Activated CD4-positive, alpha-beta T cell treated with anti-CD3 and anti-CD28 coated beads, Interleukin-2, amount 10 ng/mL, durations not matched to agents 7 days and 5 days (primary cell): ENCODE results near the gene SPSB1. TPM values are rescaled to one million over a fixed set of nuclear protein-coding genes. Genes with fewer than 3 reads are reported as not detected.

Experiments used
- CTCF ChIA-PET: fragments of 350-600 bp; sonication (Branson Sonifier 250); formaldehyde crosslinking; loops from one replicate; lab custom pipeline; 2021; ENCODE audit warnings: antibody characterized with exemption; lab: Charles Lee
- POLR2A ChIA-PET: fragments of 350-600 bp; sonication (Branson Sonifier 250); formaldehyde crosslinking; loops from one replicate; lab custom pipeline; 2021; ENCODE audit warnings: antibody characterized with exemption; lab: Charles Lee
- DNase-seq: peaks from one replicate; pipeline ENCODE4 v3.0.0-alpha.2; 2020
- H3K27ac Mint-ChIP-seq: one replicate; pipeline ENCODE4 v1.8.0; 2021; ENCODE audit warnings: mild to moderate bottlenecking, moderate library complexity, mixed read lengths
- H3K27me3 Mint-ChIP-seq: one replicate; pipeline ENCODE4 v1.8.0; 2021; ENCODE audit warnings: mixed read lengths
- H3K36me3 Mint-ChIP-seq: one replicate; pipeline ENCODE4 v1.8.0; 2021; ENCODE audit warnings: low read depth, mixed read lengths
- H3K4me1 Mint-ChIP-seq: one replicate; pipeline ENCODE4 v1.8.0; 2021; ENCODE audit warnings: mixed read lengths
- H3K4me3 Mint-ChIP-seq: one replicate; pipeline ENCODE4 v1.8.0; 2021; ENCODE audit warnings: mild to moderate bottlenecking, moderate library complexity, mixed read lengths
- H3K9me3 Mint-ChIP-seq: one replicate; pipeline ENCODE4 v1.8.0; 2021; ENCODE audit warnings: mixed read lengths
- total RNA-seq, 2 experiments: library from RNA; stranded (reverse); gene quantifications; one replicate each; pipeline ENCODE4 v1.2.3, GENCODE V29; 2021

SPSB1 gene
- total RNA-seq, 2 experiments from 2014 or later, result 4.8 to 6.6 TPM

DNA sequence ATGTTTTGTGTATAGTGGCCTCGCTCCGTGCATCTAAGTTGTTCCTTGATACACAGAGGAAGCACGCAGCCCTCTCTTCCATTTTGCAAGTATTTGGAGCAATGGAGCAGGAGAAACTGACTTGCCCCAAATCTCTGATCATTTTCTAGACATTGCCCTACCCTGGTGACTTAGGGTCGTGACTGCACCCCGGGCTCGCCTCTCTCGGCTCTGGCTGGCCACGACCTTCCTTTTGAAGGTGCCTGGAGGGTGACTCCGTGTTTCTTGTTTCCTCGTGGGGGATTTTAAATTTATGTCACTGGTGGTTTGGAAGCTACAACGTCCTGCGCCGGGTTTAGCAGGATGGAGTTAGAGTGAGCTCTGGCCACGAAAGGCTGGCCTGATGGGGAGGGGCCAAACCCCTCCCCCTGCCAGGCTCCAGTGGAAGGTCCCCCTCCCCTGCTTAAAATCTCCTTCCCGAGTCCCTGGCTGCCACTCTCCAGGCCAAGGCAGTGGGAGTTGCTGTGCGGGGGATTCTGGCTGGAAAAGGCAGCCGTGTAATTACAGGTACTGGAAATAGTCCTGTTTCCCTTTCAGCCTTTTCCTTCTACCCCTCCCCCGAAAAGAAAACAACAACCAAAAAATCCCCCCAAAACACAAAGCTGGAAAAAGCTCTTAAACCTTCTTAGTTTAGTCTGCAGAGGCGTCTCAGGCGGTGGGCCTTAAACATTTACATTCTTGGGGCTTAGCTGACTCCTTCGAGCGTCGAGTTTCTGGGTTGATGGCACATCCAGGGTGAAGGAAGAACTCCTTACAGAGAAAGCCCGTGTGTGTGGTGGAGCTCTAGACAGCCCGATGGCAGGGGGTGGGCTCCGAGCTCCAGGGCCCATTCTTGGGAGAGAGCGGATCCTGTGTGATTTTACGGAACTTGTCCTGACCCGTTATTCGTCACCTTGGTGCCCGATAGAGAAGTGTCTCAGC, 28.1 kb downstream of the SPSB1 start:
- Mint-ChIP-seq H3K9me3 (no peaks in the 10 kb centered on the region), H3K4me1 (peaks cover 23% of the 10 kb centered on the region), H3K27me3 (no peaks in the 10 kb centered on the region), H3K36me3 (no peaks in the 10 kb centered on the region), H3K27ac (no peak overlapping the region), H3K4me3 (no peak overlapping the region)
- ChIA-PET POLR2A (no interaction called here), CTCF (interaction anchor here (0.6 to 1.5 kb wide), 3 partner anchors 102 to 852 kb away, joined by 4 read pairs; no protein-coding TSS in a partner anchor)
- no peak for DNase-seq

DNA sequence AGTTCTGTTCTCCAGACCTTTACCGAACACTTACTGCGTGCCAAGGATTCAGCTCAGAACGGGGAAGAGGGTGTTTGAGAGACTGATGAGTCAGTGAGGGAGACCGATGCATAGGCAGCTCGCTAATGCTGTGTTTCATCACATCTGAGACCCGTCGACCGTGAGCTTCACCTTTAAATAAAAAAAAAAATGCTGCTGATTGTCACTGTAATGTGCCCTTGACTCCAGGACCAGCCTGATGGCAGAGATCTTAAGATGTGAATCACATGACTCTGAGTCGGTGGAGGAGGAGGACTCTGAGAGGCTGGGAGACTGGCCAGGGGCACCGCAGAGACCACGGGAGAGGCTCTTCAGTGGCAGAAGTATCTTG, 28.8 kb downstream of the SPSB1 start:
- H3K4me1 Mint-ChIP-seq, result peaks cover 17% of the 10 kb centered on the region
- no peaks in the 10 kb centered on the region for H3K9me3 Mint-ChIP-seq
- H3K27ac Mint-ChIP-seq, result no peak overlapping the region
- no peaks in the 10 kb centered on the region for H3K27me3 Mint-ChIP-seq
- POLR2A ChIA-PET, result no interaction called here
- H3K36me3 Mint-ChIP-seq, result no peaks in the 10 kb centered on the region
- H3K4me3 Mint-ChIP-seq, result no peak overlapping the region
- CTCF ChIA-PET, result interaction anchor here (0.6 to 1.5 kb wide), 3 partner anchors 101 to 852 kb away, joined by 4 read pairs; no protein-coding TSS in a partner anchor
- no peak for DNase-seq

DNA sequence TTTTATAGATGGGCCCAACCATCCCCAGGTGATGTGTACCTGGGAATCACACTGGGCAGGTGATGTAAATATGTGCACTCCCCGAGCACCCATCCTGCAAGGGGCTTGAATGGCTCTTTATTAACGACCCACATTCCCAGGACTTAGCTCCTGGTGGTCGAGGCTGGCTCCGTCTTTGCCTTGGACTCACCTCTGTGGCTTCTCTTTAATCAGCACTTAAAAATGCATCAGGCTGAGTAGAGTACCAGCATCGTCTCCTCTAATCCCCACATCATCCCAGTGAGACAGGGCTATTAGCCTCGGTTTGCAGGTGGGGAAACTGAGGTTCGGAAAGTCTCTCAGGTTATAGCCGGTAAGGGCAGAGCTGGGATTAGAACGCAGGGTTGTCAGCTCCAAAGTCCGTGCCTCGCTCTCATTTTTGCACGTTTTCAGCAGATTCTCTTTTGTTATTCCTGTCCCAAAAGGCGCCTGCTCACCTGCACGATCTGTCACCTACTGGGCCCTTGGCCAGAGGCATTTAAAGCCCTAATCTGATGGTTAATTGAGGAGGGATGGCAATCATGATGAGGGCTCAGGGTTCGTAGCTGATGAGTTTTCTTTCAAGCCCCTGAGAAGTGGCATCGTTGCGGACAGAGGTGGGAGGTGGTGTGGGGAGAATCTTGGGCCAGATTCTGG, 29.4 kb downstream of the SPSB1 start:
- H3K36me3 Mint-ChIP-seq, result no peaks in the 10 kb centered on the region
- no peak overlapping the region for H3K27ac Mint-ChIP-seq
- H3K4me3 Mint-ChIP-seq, result no peak overlapping the region
- no peaks in the 10 kb centered on the region for H3K9me3 Mint-ChIP-seq
- ChIA-PET CTCF (interaction anchor here (0.6 kb wide), 2 partner anchors 112 to 353 kb away, joined by 3 to 4 read pairs; no protein-coding TSS in a partner anchor), POLR2A (no interaction called here)
- H3K4me1 Mint-ChIP-seq, result peaks cover 13% of the 10 kb centered on the region
- no peak for DNase-seq
- H3K27me3 Mint-ChIP-seq, result no peaks in the 10 kb centered on the region

DNA sequence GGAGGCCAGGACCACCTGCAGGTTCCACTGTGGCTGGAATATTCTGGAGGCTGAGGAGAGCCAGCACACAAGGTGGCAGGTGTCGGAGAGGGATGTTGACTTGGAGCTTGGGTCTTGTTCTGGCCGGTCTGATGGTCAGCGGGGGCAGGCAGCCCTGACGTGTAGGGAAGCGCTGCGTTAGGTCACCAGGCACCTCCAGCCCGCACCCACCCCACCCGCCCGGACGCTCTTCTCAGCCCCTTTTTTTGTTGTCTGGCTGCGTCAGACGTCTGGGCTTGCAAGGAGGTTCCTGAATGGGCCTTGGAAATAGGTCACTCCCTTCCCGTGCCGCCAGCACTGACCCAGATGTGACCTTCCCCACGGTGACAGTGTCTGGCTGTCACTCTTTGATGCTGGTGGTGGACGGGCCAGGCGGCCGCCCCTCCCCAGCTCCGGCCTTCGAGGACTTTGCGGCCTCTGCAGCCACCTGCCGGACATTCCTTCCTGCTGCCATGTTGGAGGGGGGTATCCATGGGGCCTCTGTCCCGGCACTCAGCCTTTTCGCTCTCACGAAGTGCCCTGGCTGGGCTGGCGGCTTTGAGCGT, 30.1 kb downstream of the SPSB1 start:
- Mint-ChIP-seq H3K36me3 (no peaks in the 10 kb centered on the region), H3K4me3 (no peak overlapping the region), H3K9me3 (no peaks in the 10 kb centered on the region), H3K4me1 (peaks cover 7% of the 10 kb centered on the region), H3K27me3 (no peaks in the 10 kb centered on the region), H3K27ac (no peak overlapping the region)
- ChIA-PET POLR2A (no interaction called here), CTCF (no interaction called here)
- DNase-seq, result no peak

DNA sequence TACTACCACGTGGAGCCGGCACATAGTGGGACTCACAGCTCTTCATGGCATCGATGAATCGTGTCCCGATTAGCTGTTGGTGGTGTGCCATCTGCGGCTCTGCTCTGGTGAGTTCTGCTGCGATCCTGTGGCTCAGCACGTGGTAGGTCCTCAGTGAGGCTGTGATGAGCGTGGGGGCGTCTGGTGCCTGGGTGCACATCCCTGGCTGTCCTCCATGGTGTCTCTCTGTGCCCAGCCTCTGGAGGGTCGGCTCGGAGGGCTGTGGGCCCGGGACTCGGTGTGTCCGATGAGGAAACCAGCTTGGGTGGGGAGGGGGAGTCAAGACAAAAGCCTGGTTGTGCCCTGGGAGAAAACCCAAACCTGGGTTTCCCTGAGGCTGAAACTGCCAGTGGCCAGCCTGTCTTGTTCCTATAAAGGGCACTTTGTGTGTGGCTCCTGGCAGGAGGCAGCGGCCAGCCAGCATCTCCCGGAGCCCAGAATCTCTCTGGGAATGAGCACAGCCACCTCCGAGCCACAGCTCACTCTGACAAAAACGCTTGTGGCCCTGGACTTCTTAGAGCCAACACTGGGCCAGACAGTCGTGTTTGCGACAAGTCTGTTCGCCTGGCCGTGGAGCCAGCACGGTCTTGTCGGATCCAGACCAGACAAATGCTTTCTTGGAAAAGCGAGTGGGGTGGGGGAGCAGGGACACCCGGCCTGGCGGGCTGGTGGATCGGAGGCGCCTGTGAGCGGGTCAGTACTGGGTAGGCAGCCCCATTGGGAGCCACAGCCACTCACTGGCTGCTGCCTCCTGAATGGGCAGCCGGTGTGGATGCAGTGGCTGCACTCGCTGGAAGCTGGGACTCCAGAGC, 31.8 kb downstream of the SPSB1 start:
- no peak overlapping the region for H3K4me3 Mint-ChIP-seq
- no peaks in the 10 kb centered on the region for H3K9me3 Mint-ChIP-seq
- H3K27me3 Mint-ChIP-seq, result no peaks in the 10 kb centered on the region
- H3K4me1 Mint-ChIP-seq, result no peaks in the 10 kb centered on the region
- H3K27ac Mint-ChIP-seq, result no peak overlapping the region
- ChIA-PET CTCF (no interaction called here), POLR2A (no interaction called here)
- no peak for DNase-seq
- H3K36me3 Mint-ChIP-seq, result no peaks in the 10 kb centered on the region

DNA sequence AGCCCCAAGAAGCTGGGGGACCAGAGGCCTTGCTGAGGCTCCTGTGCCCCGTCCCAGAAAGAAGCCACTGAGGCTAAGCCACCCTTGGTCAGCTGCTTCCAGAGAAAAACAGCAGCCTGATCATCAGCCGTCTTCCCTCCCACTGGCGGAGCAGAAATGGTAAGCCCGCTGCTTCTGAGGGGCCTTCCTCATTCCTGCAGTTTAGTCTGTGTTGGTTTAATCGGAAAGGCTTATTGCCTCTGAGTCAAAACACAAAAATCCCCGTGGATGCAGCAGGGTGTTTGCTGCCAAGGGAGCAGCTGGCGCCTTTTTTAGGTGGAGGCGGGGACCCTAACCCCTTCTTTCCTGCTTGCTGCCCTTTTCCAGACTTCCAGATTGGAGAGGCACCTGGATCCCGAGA, 33.9 kb downstream of the SPSB1 start:
- POLR2A ChIA-PET, result no interaction called here
- CTCF ChIA-PET, result interaction anchor here (1.1 to 1.5 kb wide), 2 partner anchors 11 to 87 kb away, joined by 3 read pairs; no protein-coding TSS in a partner anchor
- Mint-ChIP-seq H3K27me3 (no peaks in the 10 kb centered on the region), H3K36me3 (no peaks in the 10 kb centered on the region), H3K4me1 (no peaks in the 10 kb centered on the region), H3K4me3 (no peak overlapping the region), H3K27ac (no peak overlapping the region), H3K9me3 (no peaks in the 10 kb centered on the region)
- no peak for DNase-seq

DNA sequence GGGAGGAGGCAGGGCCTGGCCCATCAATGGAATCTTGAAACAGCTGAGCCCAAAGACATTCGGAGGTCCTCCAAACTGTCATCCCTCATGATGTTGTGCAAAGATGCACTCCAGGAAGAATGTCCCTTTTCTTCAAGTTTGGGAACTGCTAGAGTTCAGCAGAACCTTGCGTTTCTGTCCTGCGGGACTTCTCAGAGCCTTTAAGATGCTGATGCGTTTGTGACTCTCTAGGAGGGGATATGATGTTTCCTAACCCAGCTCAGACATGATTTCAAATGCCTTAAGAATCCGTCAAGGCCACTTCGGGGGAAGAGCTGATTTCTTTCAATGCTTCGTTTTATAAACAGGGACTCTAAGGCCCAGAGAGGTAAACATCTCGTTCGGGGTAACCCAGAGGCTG, 35.5 kb downstream of the SPSB1 start:
- no peak overlapping the region for H3K4me3 Mint-ChIP-seq
- POLR2A ChIA-PET, result no interaction called here
- no peaks in the 10 kb centered on the region for H3K36me3 Mint-ChIP-seq

DNA sequence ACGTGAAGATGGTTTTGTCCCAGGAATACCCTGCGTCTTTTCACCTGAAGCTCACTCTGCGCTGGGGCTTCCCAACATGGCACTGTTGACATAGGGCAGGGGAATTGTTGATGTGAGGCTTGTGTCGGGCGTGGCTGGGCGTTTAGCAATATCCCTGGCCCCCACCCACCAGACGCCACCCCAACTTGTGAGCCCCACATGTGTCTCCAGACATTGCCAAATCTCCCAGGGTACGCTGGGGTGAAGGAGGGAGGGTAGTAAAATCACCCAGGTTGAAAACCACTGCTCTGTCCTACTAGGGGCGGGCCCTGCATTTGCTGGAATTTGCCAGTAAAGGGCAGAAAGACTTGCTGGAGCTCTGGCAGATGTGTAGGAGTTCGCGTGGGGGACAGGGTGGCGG, 36.0 kb downstream of the SPSB1 start:
- DNase-seq, result no peak
- Mint-ChIP-seq H3K36me3 (no peaks in the 10 kb centered on the region), H3K4me3 (no peak overlapping the region), H3K9me3 (no peaks in the 10 kb centered on the region), H3K4me1 (peaks cover 11% of the 10 kb centered on the region), H3K27me3 (no peaks in the 10 kb centered on the region), H3K27ac (no peak overlapping the region)
- POLR2A ChIA-PET, result no interaction called here
- CTCF ChIA-PET, result no interaction called here

More for the DNA sequence above, 35.5 kb downstream of the SPSB1 start:
- Mint-ChIP-seq H3K27ac (no peak overlapping the region), H3K4me1 (peaks cover 11% of the 10 kb centered on the region), H3K9me3 (no peaks in the 10 kb centered on the region), H3K27me3 (no peaks in the 10 kb centered on the region)
- DNase-seq, result no peak
- CTCF ChIA-PET, result no interaction called here

DNA sequence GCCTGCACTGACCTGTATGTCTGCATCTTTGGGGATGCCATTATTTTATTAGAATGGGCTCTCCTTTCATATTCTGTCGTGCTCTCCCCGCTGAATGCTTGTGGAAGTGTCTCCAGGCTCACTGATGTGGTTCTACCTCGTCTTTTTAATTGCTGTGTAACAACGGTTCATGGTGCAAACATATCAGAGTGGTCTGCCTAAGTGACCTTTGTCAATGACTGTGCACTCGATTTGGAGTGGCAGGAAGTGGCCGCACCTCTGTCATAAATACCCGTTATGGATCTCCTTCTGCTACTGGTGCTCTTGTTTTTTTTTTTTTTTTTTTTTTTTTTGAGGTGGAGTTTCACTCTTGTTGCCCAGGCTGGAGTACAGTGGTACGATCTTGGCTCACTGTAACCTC, 38.3 kb downstream of the SPSB1 start:
- no peaks in the 10 kb centered on the region for H3K27me3 Mint-ChIP-seq

DNA sequence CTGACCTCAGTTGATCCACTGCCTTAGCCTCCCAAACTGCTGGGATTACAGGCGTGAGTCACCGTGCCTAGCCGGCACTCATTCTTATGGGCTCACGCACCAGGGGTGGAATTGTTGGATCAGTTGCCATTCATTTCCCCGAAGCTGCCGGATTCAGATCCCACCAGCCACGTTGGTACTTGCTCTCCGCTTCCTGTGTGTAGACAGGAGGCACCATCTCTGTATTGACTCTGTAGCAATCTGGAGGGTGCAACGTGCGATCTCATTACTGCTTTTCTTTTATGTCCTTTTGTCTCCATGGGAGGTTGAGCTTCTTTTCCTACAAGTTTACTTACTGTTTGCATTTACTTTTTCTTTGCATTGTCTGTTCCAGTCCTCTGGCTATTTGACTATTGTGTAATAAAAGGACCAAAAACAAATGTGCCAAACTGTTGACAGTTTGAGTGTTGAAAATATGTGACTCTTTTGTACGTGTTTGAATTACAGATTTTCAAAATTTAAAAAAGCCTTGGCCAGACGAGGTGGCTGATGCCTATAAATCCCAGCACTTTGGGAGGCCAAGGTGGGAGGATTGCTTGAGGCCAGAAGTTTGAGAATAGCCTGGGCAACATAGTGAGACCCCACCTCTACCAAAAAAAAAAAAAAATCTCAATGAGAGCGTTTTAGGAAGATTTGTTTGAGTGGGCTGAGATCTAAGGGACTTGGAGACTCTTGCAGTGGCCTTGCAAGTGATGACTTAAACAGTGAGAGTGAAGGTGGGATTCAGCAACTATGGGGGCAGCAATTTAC, 39.1 kb downstream of the SPSB1 start:
- ChIA-PET CTCF (no interaction called here), POLR2A (no interaction called here)
- Mint-ChIP-seq H3K36me3 (no peaks in the 10 kb centered on the region), H3K27me3 (no peaks in the 10 kb centered on the region), H3K27ac (no peak overlapping the region), H3K4me1 (peaks cover 11% of the 10 kb centered on the region), H3K9me3 (no peaks in the 10 kb centered on the region), H3K4me3 (no peak overlapping the region)
- no peak for DNase-seq

More for the DNA sequence above, 38.3 kb downstream of the SPSB1 start:
- H3K27ac Mint-ChIP-seq, result no peak overlapping the region
- H3K9me3 Mint-ChIP-seq, result no peaks in the 10 kb centered on the region
- ChIA-PET CTCF (no interaction called here), POLR2A (no interaction called here)
- no peak overlapping the region for H3K4me3 Mint-ChIP-seq
- DNase-seq, result no peak
- peaks cover 11% of the 10 kb centered on the region for H3K4me1 Mint-ChIP-seq
- no peaks in the 10 kb centered on the region for H3K36me3 Mint-ChIP-seq

DNA sequence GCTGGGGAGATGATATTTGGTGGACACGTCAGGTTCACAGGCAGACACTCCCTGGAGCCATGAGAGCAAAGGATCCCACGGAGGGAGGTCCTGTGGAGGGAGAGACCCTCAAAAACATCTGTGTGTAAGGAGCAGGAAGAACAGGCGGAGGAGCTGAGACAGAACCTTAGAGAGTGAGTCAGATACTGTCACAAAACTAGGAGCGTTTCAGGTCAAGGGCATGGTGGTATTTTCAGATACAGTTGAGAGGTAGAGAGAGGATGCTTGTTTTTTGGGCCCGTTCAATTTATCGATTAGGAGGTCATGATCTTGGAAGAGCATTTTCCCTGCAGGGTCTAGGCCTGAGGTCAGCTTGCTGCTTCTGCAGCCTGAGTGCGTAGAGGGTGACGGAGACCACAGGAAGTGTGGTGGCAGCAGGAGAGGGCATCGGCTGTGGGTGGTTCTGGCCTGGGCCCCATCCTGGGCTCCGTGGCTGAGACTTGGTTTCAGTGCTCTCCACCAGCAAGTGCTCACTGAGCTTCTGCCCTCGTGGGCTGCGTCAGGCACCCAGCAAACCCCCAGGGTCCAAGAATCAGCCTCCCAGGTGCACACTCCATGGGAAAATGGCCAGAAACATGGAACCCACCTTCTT, 39.9 kb downstream of the SPSB1 start:
- Mint-ChIP-seq H3K4me3 (no peak overlapping the region), H3K27ac (no peak overlapping the region), H3K9me3 (no peaks in the 10 kb centered on the region), H3K4me1 (peaks cover 11% of the 10 kb centered on the region), H3K36me3 (no peaks in the 10 kb centered on the region), H3K27me3 (no peaks in the 10 kb centered on the region)
- ChIA-PET CTCF (interaction anchor here (0.6 kb wide), 2 partner anchors 26 to 112 kb away, joined by 3 read pairs; no protein-coding TSS in a partner anchor), POLR2A (no interaction called here)
- DNase-seq, result no peak
